Activated naive CD8-positive, alpha-beta T cell (primary cell): ENCODE results near the gene PDZRN3.

Experiments used
- H3K27ac Mint-ChIP-seq: one replicate; pipeline ENCODE4 v1.8.0; 2021; ENCODE audit warnings: mixed read lengths
- H3K27me3 Mint-ChIP-seq: one replicate; pipeline ENCODE4 v1.8.0; 2021; ENCODE audit warnings: mixed read lengths
- H3K36me3 Mint-ChIP-seq: one replicate; pipeline ENCODE4 v1.8.0; 2021; ENCODE audit warnings: mixed read lengths
- H3K4me1 Mint-ChIP-seq: one replicate; pipeline ENCODE4 v1.8.0; 2021; ENCODE audit warnings: low read depth, mixed read lengths
- H3K4me3 Mint-ChIP-seq: one replicate; pipeline ENCODE4 v1.8.0; 2021; ENCODE audit warnings: mild to moderate bottlenecking, mixed read lengths
- H3K9me3 Mint-ChIP-seq: one replicate; pipeline ENCODE4 v1.8.0; 2021; ENCODE audit warnings: low read depth, mixed read lengths

PDZRN3 gene

DNA sequence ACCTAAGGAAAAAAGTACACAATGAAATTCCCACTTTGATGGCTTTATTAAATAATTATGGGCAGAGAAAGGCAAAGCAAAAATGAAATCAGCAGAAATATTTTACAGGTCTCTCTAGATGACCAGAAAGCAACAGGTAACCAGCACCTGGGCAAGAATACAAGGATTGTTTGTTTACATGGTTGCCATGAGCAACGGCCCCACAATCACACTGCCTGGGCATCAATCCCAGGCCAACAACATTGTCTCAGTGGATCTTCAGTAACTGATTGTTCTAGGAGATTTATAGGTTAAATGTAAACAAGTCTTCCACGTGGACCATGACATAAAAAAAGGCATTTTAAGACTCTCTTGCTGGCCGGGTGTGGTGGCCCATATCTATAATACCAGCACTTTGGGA is 82.6 kb downstream of the PDZRN3 start:
- Mint-ChIP-seq H3K27me3 (peaks cover 6% of the 10 kb centered on the region), H3K27ac (no peak overlapping the region), H3K9me3 (no peaks in the 10 kb centered on the region), H3K4me3 (no peak overlapping the region), H3K4me1 (no peaks in the 10 kb centered on the region), H3K36me3 (no peaks in the 10 kb centered on the region)

DNA sequence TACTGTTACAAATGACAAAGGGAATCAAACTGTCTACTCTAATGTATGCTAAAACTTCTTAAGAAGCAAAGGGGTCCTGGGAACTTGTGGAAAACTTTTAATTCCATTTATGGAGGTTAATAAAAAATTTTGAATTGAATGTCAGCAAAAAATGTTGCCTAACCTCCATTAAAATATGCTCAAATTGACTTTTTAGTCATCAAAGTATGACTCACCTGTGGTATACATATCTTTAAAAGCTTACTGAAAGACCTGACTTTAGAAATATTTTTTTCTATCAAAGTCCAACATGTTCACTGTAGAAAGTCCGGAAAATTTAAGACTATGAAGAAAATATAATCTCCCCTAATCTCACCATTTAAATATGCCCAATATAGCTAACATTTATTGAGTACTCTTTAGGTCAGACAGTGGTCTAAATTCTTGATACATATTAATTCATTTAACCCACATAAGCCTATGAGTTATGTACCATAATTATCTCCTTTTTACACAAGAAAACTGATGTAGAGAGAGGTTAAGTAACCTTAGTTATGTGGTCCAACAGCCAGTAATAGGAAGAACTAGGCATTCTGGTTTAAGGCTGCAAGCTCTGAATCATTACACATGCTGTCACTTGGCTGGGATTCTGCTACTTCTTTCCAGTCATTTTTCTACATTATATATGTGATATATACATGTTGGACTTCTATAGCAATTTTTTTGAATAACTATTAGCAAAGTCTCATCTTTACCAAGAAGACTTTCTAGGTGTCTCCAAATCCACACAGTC is 83.6 kb downstream of the PDZRN3 start:
- H3K27ac Mint-ChIP-seq = no peak overlapping the region
- no peaks in the 10 kb centered on the region for H3K9me3 Mint-ChIP-seq
- peaks cover 5% of the 10 kb centered on the region for H3K27me3 Mint-ChIP-seq
- no peaks in the 10 kb centered on the region for H3K4me1 Mint-ChIP-seq
- H3K36me3 Mint-ChIP-seq = no peaks in the 10 kb centered on the region
- no peak overlapping the region for H3K4me3 Mint-ChIP-seq

DNA sequence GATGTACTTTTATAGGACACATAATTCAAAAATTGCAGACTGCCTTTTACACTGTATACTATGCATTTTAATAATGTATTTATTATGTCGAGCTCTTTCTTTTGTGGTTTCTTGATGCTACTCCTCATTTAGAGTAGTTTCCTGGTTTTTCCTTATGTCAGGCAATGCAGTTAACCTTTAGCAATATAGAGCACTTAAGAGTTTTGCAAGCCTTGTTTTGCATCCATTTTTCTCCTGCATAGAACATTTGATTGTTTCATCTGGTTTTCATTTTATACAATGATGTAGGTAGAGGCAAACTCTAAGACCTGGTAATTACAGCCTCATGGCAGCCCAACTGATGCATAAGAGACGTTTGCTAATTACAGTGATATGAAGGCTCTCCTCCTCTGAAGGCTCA is 86.3 kb downstream of the PDZRN3 start:
- Mint-ChIP-seq H3K4me3 (no peak overlapping the region), H3K27ac (no peak overlapping the region), H3K27me3 (peaks cover 5% of the 10 kb centered on the region), H3K36me3 (no peaks in the 10 kb centered on the region), H3K4me1 (no peaks in the 10 kb centered on the region), H3K9me3 (no peaks in the 10 kb centered on the region)

DNA sequence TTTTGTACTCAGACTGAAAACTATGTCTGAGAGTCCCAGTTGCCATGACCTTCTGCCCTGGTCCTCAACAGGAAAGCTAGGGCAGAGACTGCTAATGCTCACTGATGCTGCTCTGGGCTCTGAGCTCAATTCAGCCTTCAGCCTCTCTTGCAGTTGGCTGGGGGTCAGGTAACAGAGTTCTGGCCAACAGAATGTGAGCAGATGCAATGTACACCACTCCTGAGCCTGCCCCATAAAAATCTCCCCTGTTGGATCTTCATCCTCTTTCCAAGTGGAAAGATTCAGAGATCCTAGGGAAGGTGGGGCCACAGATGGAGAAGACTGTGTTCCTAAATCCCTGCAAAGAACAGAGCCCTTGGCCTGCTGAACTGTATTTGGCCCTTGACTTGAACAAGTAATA is 87.8 kb downstream of the PDZRN3 start:
- Mint-ChIP-seq H3K4me1 (no peaks in the 10 kb centered on the region), H3K27ac (no peak overlapping the region), H3K27me3 (peaks cover 2% of the 10 kb centered on the region), H3K4me3 (no peak overlapping the region), H3K9me3 (no peaks in the 10 kb centered on the region), H3K36me3 (no peaks in the 10 kb centered on the region)

DNA sequence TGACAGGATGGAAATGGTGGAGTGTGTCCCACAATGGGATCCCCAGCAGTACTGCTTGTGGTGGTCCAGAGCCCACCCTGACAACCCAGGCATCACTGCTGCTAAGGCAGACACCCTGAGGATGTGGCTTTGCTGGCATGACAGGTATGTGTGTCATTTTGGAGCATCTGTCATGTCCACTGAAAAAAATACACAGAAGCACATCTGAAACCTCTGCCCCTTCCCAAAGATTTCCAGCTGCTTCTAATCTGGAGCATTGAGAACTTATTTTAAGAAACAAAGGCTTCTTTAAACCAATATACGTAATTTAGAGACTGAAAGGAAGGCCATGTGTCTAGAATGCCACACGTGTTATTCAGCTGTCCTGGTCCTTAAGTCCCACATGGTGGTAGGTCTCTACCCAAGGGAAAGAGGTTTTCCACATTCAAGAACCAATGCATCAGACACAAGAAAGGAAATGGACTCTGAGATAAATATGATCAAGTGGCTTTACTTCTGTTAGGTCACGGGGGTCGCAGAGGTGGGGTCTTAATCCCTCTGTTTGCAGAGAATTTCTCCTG is 88.3 kb downstream of the PDZRN3 start:
- H3K4me3 Mint-ChIP-seq = no peak overlapping the region

DNA sequence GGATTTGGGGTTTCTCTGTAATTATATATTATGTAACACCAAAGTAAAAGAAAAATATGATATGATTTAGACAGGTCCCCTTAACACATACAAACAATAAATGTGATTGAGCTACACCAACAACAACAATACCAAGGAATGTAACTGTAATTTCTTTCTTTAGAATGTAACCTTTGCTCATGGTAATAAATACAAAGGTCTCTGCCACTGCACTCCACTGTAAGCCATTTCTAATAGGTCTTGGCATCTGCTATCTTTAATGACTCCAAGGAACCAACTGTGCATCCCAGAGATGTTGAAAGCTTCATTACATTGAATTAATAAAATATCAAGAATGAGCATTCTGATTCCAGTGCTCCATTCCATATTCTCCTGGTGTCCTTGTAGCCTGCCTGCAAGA is 88.8 kb downstream of the PDZRN3 start:
- H3K27ac Mint-ChIP-seq = no peak overlapping the region
- no peak overlapping the region for H3K4me3 Mint-ChIP-seq
- H3K9me3 Mint-ChIP-seq = no peaks in the 10 kb centered on the region
- H3K27me3 Mint-ChIP-seq = peaks cover 1% of the 10 kb centered on the region
- no peaks in the 10 kb centered on the region for H3K4me1 Mint-ChIP-seq
- no peaks in the 10 kb centered on the region for H3K36me3 Mint-ChIP-seq

More for the DNA sequence above, 88.3 kb downstream of the PDZRN3 start:
- H3K27ac Mint-ChIP-seq = no peak overlapping the region
- H3K4me1 Mint-ChIP-seq = no peaks in the 10 kb centered on the region
- no peaks in the 10 kb centered on the region for H3K9me3 Mint-ChIP-seq
- H3K27me3 Mint-ChIP-seq = peaks cover 1% of the 10 kb centered on the region
- no peaks in the 10 kb centered on the region for H3K36me3 Mint-ChIP-seq

DNA sequence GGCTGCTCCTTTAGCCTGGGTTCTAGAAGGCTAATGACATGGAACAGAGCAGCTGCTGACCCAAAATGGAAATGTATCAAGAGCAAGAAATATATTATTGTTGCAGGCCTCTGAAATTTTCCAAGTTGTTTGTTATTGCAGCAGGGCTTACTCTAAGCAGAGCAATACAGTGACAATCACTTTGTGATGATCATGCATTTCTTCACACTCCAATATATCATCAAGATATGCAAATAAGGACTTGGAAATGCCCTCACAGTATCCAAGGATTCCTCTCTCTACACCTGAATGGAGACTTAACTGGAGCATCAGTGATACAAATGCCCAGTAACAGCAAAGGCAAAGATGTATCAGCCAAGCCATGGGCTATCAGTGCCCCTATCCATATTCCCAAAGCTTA is 89.6 kb downstream of the PDZRN3 start:
- Mint-ChIP-seq H3K4me3 (no peak overlapping the region), H3K36me3 (no peaks in the 10 kb centered on the region), H3K27me3 (peaks cover 1% of the 10 kb centered on the region), H3K27ac (no peak overlapping the region), H3K4me1 (no peaks in the 10 kb centered on the region), H3K9me3 (no peaks in the 10 kb centered on the region)

DNA sequence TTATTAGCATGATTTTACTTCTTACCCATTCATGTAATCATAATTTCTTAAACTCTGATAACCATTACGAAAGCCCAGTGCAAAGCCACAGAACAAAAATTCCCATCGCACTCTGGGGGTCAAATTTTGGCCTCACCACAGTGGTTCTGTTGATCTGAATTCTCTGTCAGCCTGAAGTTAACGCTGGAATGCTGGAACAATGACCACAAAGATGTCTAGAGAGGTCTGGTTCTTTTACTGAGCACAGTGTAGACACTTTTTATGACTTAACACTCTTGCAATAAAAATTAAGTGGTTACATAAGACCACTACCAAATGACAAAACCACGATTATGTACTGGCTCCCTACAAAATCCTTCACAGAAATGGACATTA is 94.7 kb downstream of the PDZRN3 start:
- Mint-ChIP-seq H3K36me3 (no peaks in the 10 kb centered on the region), H3K27me3 (peaks cover 4% of the 10 kb centered on the region), H3K4me3 (no peak overlapping the region), H3K4me1 (no peaks in the 10 kb centered on the region), H3K9me3 (no peaks in the 10 kb centered on the region), H3K27ac (no peak overlapping the region)

DNA sequence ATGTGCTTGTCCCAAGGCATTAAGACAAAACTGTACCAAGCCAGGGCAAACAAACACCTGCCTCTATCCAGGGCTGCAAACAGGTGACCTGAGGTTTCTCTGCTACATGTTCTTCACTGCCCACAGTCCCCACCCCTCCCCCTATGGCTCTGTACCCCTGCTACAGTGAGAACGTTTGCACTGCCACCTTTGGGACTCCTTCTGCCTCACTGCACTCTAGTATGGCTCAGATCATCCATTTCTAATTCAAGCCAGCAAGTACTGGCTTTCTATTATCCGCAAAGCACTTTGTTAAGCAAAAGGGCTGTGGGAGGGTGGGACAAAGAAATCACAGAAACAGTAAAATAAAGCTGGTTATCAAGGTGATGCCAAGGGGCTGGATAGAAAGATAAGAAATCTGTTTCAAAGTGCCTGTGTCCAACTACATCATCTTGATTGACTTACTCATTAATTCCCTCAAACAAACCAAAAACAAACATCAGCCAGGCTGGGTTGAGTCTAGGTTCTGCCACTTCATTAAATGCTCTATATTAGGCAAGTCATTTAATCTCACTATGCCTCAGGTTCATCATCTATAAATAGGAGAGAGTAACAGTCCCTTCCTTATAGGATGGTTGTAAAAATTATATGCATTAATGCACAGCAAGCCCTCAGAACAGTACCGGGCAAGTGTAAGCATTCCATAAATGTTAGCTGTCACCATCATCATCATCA is 95.3 kb downstream of the PDZRN3 start:
- Mint-ChIP-seq H3K4me3 (no peak overlapping the region), H3K4me1 (no peaks in the 10 kb centered on the region), H3K27ac (no peak overlapping the region), H3K27me3 (peaks cover 4% of the 10 kb centered on the region), H3K9me3 (no peaks in the 10 kb centered on the region), H3K36me3 (no peaks in the 10 kb centered on the region)

DNA sequence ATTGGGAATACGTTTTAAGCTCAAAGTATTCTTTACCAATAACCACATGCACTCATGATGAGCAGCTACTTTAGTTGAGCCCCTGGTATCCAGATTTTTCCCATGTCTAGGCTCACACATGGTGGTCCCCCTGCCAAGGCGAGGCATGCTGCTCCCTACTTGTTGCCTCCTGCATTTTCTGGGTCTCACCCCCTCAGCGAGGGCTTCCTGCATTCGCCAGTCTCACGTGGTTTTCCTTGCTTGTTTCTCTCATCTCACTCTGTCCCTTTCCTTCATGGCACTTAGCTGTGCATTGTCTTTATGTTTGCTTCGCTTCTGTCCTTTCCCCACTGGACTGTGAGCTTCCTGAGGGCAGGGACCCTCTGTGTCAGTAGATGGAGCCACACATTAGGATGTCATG is 99.2 kb downstream of the PDZRN3 start:
- Mint-ChIP-seq H3K4me1 (no peaks in the 10 kb centered on the region), H3K4me3 (no peak overlapping the region), H3K9me3 (no peaks in the 10 kb centered on the region), H3K36me3 (no peaks in the 10 kb centered on the region), H3K27ac (no peak overlapping the region), H3K27me3 (peaks cover 3% of the 10 kb centered on the region)

DNA sequence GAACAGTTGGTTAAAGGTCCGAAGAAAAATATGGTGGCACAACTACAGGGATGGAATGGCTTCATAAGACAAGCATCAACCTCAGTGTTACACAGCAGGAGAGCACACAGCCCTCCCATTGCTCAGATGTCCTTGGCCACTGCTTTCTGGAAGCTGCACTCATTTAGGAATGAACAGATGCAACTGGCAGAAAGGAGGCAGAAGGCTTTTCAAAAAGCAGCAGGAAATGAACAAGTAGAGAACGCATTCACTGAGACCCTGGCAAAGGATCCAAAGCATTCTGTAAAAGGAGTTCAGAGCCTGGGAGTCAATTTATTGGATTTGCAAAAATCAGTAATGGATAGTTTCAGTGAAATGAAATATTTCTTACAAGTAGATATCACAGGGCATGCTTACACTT is 101.1 kb downstream of the PDZRN3 start:
- Mint-ChIP-seq H3K36me3 (no peaks in the 10 kb centered on the region), H3K9me3 (no peaks in the 10 kb centered on the region), H3K4me1 (no peaks in the 10 kb centered on the region), H3K27me3 (peaks cover 3% of the 10 kb centered on the region), H3K4me3 (no peak overlapping the region), H3K27ac (no peak overlapping the region)

DNA sequence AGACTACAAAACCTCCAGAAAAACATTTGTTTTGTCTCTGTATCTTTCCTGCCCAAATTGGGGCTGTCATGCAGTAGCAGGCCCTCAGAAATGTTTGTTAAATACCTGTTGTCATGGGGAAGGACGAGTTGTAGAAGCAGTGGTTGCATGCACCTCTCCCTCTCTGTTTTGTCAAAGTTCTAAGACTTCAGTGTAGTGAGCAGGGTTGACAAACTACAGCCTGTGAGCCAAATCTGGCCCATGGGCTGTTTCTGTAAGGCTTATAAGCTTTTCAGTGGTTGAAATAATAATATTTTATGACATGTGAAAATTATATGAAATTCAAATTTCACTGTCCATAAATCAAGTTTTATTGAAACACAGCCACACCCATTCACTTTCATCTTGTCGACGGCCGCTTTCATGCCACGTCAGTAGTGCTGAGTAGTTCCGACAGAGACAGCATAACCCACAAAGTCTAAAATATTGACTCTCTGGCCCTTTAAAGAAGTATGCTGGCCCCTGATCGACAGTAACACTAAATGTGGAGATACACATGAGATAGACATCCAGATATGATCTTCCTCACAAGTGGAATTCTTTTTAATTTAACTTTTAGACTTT is 102.9 kb downstream of the PDZRN3 start:
- no peaks in the 10 kb centered on the region for H3K9me3 Mint-ChIP-seq
- H3K4me3 Mint-ChIP-seq = no peak overlapping the region
- H3K27me3 Mint-ChIP-seq = no peaks in the 10 kb centered on the region
- no peaks in the 10 kb centered on the region for H3K4me1 Mint-ChIP-seq
- no peaks in the 10 kb centered on the region for H3K36me3 Mint-ChIP-seq
- H3K27ac Mint-ChIP-seq = no peak overlapping the region

DNA sequence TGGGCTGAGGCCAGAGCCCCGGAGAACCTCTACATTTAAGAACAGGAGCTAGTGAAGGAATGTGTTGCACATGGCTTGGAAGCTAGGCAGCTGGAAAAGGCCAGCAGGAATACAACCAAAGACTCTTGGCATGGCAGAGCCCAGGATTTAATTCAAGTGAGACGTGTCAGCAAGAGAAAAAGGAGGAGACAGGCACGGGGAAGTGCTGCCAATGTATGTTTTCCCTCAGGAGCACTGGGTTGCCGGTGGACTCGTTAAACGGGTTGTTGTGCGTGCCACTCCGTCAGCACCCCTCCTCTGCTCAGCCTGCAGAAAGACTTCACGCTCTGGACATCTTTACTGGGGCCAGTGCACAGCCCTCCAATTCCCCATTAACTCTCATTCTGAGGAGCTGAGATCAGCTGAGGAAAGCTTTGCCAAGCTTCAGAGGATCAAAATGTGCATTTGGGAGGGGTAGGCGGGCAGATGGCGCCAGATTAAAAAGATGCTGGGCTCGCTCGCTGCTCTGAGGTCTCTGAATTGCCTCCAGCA is 103.7 kb downstream of the PDZRN3 start:
- Mint-ChIP-seq H3K27me3 (no peaks in the 10 kb centered on the region), H3K27ac (no peak overlapping the region), H3K4me1 (no peaks in the 10 kb centered on the region), H3K9me3 (no peaks in the 10 kb centered on the region), H3K4me3 (no peak overlapping the region), H3K36me3 (no peaks in the 10 kb centered on the region)

DNA sequence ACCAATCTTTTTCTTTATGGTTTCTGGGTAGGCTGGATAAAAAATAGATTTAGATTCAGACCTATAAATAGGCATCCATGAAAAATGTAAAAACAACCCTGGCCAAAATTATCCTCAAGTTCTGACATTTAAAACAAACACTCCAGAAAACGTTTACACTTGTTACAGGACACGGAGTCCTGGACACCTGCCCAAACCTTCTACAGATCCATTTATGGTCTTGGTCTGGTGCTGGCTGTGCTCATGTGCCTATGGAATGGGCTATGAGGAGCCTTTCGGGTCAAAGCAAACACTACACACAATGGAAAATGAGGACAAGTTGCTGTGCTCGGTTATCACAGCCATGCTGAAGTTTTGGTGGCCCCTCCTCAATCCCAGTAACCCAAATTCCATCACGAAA is 108.1 kb downstream of the PDZRN3 start:
- Mint-ChIP-seq H3K36me3 (no peaks in the 10 kb centered on the region), H3K27ac (no peak overlapping the region), H3K4me1 (no peaks in the 10 kb centered on the region), H3K4me3 (no peak overlapping the region), H3K27me3 (peaks cover 2% of the 10 kb centered on the region), H3K9me3 (no peaks in the 10 kb centered on the region)

DNA sequence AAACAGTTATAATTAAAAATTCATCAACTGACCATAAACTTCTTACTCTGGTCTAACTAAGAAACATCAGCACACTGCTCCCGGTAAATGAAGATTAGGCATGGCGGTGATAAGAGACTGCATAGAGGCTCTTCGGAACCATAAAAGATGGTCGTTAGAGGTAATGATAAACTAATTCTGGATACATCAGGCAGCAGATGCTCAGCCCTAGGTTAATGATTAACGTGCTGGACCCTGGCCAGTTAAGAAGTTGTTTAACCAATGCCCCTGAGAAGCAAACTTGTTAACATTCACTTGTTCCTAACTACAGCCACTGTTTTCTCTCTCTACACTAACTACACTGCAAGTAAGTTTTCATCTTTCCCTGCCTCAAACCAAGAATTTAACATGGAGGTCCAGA is 111.5 kb downstream of the PDZRN3 start:
- Mint-ChIP-seq H3K36me3 (no peaks in the 10 kb centered on the region), H3K27me3 (peaks cover 2% of the 10 kb centered on the region), H3K4me3 (no peak overlapping the region), H3K4me1 (no peaks in the 10 kb centered on the region), H3K9me3 (no peaks in the 10 kb centered on the region), H3K27ac (no peak overlapping the region)
